ENCODE measurements around the gene GNAQ. TPM values are rescaled to one million over a fixed set of nuclear protein-coding genes. Genes with fewer than 3 reads are reported as not detected.

GNAQ gene
- total RNA-seq, 1 experiment from 2014 or later, result 0.51 TPM

DNA sequence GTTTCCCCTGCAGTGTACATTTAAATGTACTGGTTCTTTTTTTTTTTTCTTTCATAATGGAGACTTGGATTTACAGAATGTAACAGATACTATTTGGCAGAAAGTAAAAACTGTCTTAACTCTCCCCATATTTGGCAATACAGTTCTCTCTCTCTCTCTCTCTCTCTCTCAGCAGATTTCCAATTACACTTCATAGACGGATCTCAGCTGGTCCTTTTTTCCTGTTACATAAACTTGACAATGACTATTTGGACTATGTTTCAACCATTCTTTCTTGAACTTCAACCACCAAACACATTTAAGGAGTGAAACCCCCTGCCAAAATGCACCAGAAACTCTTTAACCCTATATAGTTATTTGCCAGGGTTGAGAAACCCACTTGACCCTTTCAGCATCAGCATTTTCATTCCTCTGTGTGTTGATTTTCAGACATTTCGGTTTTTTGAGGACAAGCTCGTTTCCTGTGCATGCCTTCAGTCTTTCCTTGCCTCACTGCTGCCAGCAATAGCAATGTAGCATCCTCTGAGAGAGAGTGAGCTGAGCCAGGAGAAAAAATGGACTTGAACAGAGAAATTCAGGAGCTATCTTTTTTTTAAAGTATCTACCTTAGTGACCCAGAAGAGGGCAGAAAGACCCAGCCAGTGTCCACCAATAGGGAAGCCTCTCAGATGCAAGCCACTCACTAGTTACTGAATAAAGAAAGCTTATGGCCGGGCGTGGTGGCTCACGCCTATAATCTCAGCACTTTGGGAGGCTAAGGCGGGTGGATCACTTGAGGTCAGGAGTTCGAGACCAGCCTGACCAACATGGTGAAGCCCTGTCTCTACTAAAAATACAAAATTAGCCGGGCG is 357.4 kb downstream of the GNAQ start:
- Histone ChIP-seq H4K20me1 (ENCODE audit: low read length) (no peaks in the 10 kb centered on the region), H3K79me2 (ENCODE audit: low read length) (no peaks in the 10 kb centered on the region), H3K9me2 (replicated peaks; ENCODE audit: low read length) (no peaks in the 10 kb centered on the region), H3K4me2 (ENCODE audit: low read length) (no peak overlapping the region), H3K27ac (ENCODE audit: low read length) (no peak overlapping the region), H2AFZ (ENCODE audit: low read length) (no peak overlapping the region), H3K4me1 (ENCODE audit: insufficient read depth, low read length) (no peaks in the 10 kb centered on the region), H3K36me3 (ENCODE audit: low read depth, low read length) (no peaks in the 10 kb centered on the region), H3K27me3 (ENCODE audit: low read length) (no peaks in the 10 kb centered on the region), H3K9me3 (ENCODE audit: low read length) (no peaks in the 10 kb centered on the region), H3K4me3 (ENCODE audit: low read length) (no peak overlapping the region), H3F3A (ENCODE audit: low read length, unreplicated experiment) (no peaks in the 10 kb centered on the region), H3K9ac (ENCODE audit: low read length) (no peak overlapping the region)
- ChIA-PET CTCF (interaction anchor here (1.1 kb wide), 1 partner anchor 77 kb away, joined by 11 read pairs; no protein-coding TSS in a partner anchor), POLR2A (ENCODE audit: unreplicated experiment) (interaction anchor here (0.6 kb wide), 1 partner anchor 44 kb away, joined by 5 read pairs; no protein-coding TSS in a partner anchor)
- intact Hi-C loops (cut with micrococcal nuclease), result loop anchor here (2.0 kb wide), 1 partner anchor 77 kb away; no protein-coding TSS in a partner anchor
- TF ChIP-seq, protein P1, sequence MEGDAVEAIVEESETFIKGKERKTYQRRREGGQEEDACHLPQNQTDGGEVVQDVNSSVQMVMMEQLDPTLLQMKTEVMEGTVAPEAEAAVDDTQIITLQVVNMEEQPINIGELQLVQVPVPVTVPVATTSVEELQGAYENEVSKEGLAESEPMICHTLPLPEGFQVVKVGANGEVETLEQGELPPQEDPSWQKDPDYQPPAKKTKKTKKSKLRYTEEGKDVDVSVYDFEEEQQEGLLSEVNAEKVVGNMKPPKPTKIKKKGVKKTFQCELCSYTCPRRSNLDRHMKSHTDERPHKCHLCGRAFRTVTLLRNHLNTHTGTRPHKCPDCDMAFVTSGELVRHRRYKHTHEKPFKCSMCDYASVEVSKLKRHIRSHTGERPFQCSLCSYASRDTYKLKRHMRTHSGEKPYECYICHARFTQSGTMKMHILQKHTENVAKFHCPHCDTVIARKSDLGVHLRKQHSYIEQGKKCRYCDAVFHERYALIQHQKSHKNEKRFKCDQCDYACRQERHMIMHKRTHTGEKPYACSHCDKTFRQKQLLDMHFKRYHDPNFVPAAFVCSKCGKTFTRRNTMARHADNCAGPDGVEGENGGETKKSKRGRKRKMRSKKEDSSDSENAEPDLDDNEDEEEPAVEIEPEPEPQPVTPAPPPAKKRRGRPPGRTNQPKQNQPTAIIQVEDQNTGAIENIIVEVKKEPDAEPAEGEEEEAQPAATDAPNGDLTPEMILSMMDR (conservative IDR thresholded peaks at IDR 0.05; ENCODE audit: low read depth, low read length), result no peak
- no peak for TF ChIP-seq EZH2phosphoT487 (IDR thresholded peaks at IDR 0.05; ENCODE audit: borderline replicate concordance, low read length)
- no peak for TF ChIP-seq EZH2 (IDR thresholded peaks at IDR 0.05; ENCODE audit: low read length, unreplicated experiment)
- BruUV-seq (replicated peaks), result no TSS peak
- ATAC-seq (no peak), DNase-seq (no peak)

DNA sequence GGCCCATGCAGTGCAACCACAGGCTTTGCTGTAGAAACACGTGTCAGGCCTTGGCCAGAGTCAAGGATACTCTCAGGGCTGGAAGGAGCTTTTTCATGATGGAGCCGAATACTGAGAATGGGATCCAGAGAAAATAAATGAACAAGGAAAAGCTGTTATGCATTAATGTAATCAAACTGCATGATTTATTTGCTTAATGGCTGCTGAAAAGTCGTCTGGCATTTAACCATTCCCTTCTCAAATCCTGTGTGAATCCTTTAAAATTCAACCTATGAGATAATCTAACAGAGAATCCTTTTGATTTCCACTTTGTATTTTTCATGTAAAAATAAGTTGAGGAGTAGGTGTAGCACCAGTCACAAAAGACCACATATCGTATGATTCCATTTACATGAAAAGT is 359.4 kb downstream of the GNAQ start:
- Histone ChIP-seq H4K20me1 (ENCODE audit: low read length) (no peaks in the 10 kb centered on the region), H3K27ac (ENCODE audit: low read length) (no peak overlapping the region), H3K9me3 (ENCODE audit: low read length) (no peaks in the 10 kb centered on the region), H2AFZ (ENCODE audit: low read length) (no peak overlapping the region), H3K4me1 (ENCODE audit: insufficient read depth, low read length) (no peaks in the 10 kb centered on the region), H3K9ac (ENCODE audit: low read length) (no peak overlapping the region), H3K9me2 (replicated peaks; ENCODE audit: low read length) (no peaks in the 10 kb centered on the region), H3K79me2 (ENCODE audit: low read length) (no peaks in the 10 kb centered on the region), H3K27me3 (ENCODE audit: low read length) (no peaks in the 10 kb centered on the region), H3K4me2 (ENCODE audit: low read length) (no peak overlapping the region), H3K4me3 (ENCODE audit: low read length) (no peak overlapping the region), H3F3A (ENCODE audit: low read length, unreplicated experiment) (no peaks in the 10 kb centered on the region), H3K36me3 (ENCODE audit: low read depth, low read length) (no peaks in the 10 kb centered on the region)
- CTCF ChIA-PET, result no interaction called here
- DNase-seq, result no peak
- TF ChIP-seq, protein P1 (conservative IDR thresholded peaks at IDR 0.05; ENCODE audit: low read depth, low read length), result no peak
- TF ChIP-seq EZH2 (IDR thresholded peaks at IDR 0.05; ENCODE audit: low read length, unreplicated experiment), result no peak
- no peak for TF ChIP-seq EZH2phosphoT487 (IDR thresholded peaks at IDR 0.05; ENCODE audit: borderline replicate concordance, low read length)
- BruUV-seq (replicated peaks), result no TSS peak
- ATAC-seq, result no peak
- POLR2A ChIA-PET (ENCODE audit: unreplicated experiment), result no interaction called here
- intact Hi-C loops (cut with micrococcal nuclease), result no loop called here

DNA sequence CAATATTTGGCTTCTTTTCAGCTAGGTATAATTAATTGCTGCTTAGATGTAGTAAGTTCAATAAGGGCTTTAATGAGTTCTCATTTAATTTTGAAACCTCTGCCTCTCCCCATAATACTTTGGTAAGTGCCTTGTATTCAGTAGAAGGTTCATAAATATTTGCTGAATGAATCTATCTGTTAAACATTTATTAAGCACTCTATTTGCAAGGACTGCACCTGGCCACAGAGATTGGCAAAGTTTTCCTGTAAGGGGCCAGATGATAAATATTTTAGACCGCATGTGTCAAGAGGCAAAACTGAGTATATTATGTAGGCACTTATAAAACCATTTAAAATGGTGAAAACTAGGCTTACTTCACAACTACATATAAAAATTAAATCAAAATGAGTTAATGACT is 364.5 kb downstream of the GNAQ start:
- Histone ChIP-seq H3K4me2 (ENCODE audit: low read length) (no peak overlapping the region), H3K9me2 (replicated peaks; ENCODE audit: low read length) (no peaks in the 10 kb centered on the region), H3K27me3 (ENCODE audit: low read length) (no peaks in the 10 kb centered on the region), H2AFZ (ENCODE audit: low read length) (no peak overlapping the region), H3K27ac (ENCODE audit: low read length) (no peak overlapping the region), H3K4me1 (ENCODE audit: insufficient read depth, low read length) (peaks cover 15% of the 10 kb centered on the region), H3F3A (ENCODE audit: low read length, unreplicated experiment) (no peaks in the 10 kb centered on the region), H3K79me2 (ENCODE audit: low read length) (no peaks in the 10 kb centered on the region), H3K9me3 (ENCODE audit: low read length) (no peaks in the 10 kb centered on the region), H3K36me3 (ENCODE audit: low read depth, low read length) (no peaks in the 10 kb centered on the region), H4K20me1 (ENCODE audit: low read length) (no peaks in the 10 kb centered on the region), H3K9ac (ENCODE audit: low read length) (no peak overlapping the region), H3K4me3 (ENCODE audit: low read length) (no peak overlapping the region)
- ChIA-PET CTCF (no interaction called here), POLR2A (ENCODE audit: unreplicated experiment) (no interaction called here)
- TF ChIP-seq EZH2phosphoT487 (IDR thresholded peaks at IDR 0.05; ENCODE audit: borderline replicate concordance, low read length) (no peak), EZH2 (IDR thresholded peaks at IDR 0.05; ENCODE audit: low read length, unreplicated experiment) (no peak)
- TF ChIP-seq, protein P1 (conservative IDR thresholded peaks at IDR 0.05; ENCODE audit: low read depth, low read length), result no peak
- DNase-seq, result no peak
- intact Hi-C loops (cut with micrococcal nuclease), result no loop called here
- no peak for ATAC-seq
- no TSS peak for BruUV-seq (replicated peaks)
